Astrocyte of the spinal cord (primary cell): ENCODE data around the gene CDC14A.

Experiments used
- DNase-seq: peaks from one replicate; pipeline ENCODE4 v3.0.0; 2011; ENCODE audit warnings: low read depth, low spot score
- H3K4me3 ChIP-seq: 2 replicates; pipeline ENCODE4 v1.5.1; 2011; ENCODE audit warnings: low read depth, mild to moderate bottlenecking, low read length, moderate library complexity
- in situ Hi-C: cut with HindIII; loops from 2 replicates; pipeline ENCODE4 v1.10.0; 2017; ENCODE audit warnings: low sequenced_read_pairs
- TF ChIP-seq, protein P1 (sequence below): IDR thresholded peaks from 2 replicates; pipeline ENCODE4 v1.5.1; 2012; ENCODE audit warnings: low read depth, mild to moderate bottlenecking, low read length, inconsistent platforms

CDC14A gene

DNA sequence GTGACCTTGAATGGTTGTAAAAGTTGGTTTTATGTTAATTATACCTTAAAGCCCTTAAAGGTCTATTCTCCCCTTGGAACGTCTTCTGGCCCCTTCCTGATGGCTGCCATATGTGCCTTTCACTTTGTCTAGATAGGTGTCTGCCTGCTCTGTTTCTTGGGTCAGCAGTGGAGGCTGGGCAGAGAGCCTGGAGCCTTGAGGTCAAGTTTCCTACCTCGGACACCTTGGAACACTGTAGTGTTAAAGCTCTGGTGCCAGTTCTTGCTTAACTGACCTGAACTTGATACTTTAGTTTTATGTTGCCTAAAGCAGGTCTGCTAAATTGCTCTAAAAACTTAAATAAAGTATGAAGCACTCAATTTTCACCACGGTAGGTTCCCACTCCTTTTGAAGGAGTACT, 86.5 kb downstream of the CDC14A start:
- TF ChIP-seq, protein P1, sequence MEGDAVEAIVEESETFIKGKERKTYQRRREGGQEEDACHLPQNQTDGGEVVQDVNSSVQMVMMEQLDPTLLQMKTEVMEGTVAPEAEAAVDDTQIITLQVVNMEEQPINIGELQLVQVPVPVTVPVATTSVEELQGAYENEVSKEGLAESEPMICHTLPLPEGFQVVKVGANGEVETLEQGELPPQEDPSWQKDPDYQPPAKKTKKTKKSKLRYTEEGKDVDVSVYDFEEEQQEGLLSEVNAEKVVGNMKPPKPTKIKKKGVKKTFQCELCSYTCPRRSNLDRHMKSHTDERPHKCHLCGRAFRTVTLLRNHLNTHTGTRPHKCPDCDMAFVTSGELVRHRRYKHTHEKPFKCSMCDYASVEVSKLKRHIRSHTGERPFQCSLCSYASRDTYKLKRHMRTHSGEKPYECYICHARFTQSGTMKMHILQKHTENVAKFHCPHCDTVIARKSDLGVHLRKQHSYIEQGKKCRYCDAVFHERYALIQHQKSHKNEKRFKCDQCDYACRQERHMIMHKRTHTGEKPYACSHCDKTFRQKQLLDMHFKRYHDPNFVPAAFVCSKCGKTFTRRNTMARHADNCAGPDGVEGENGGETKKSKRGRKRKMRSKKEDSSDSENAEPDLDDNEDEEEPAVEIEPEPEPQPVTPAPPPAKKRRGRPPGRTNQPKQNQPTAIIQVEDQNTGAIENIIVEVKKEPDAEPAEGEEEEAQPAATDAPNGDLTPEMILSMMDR = no peak
- H3K4me3 ChIP-seq = no peak overlapping the region
- in situ Hi-C loops = no loop called here
- no peak for DNase-seq

GRCh38 chr1:100440075-100440809, 87.9 kb downstream of the CDC14A start:
- no peak overlapping the region for H3K4me3 ChIP-seq
- in situ Hi-C loops = no loop called here
- DNase-seq = no peak
- TF ChIP-seq, protein P1 = no peak

DNA sequence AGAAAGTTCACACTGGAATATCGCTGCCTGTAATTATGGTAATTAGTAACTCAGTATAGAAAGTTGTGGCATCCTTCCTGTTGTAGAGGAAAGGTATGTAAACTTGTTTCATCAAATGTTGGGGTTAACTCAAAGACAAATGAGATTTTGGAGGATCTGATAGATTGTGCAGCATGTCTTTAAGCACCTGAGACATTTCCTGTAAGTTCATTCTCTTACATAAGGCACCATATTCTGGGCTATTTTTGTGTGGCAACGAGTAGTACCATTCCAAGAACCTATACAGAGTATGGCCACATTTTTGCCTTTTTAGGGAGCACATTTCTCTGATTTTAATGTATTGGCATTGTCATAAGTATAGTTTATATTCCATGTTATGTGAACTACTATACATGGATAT, 88.8 kb downstream of the CDC14A start:
- DNase-seq = no peak
- in situ Hi-C loops = no loop called here
- H3K4me3 ChIP-seq = no peak overlapping the region
- TF ChIP-seq, protein P1 = no peak

DNA sequence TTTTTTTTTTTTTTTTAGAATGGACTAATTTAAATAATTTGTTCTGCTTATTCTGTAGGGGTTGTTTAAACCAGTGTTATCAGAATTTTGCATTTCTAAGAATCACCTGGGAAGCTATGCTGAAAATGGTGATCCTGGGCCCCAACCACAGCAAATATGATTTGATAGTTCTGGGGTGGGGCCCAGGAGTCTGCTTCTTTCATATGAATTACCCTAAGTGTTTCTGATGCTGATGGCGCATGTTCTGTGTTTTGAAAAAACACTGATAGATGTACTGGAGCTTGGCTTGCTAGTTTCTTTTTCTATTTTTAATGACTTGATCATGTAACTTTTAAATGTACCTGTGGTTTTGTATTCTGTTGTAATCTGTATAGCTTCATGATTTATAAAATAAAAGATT, 89.3 kb downstream of the CDC14A start:
- no peak overlapping the region for H3K4me3 ChIP-seq
- in situ Hi-C loops = no loop called here
- TF ChIP-seq, protein P1 = no peak
- no peak for DNase-seq

DNA sequence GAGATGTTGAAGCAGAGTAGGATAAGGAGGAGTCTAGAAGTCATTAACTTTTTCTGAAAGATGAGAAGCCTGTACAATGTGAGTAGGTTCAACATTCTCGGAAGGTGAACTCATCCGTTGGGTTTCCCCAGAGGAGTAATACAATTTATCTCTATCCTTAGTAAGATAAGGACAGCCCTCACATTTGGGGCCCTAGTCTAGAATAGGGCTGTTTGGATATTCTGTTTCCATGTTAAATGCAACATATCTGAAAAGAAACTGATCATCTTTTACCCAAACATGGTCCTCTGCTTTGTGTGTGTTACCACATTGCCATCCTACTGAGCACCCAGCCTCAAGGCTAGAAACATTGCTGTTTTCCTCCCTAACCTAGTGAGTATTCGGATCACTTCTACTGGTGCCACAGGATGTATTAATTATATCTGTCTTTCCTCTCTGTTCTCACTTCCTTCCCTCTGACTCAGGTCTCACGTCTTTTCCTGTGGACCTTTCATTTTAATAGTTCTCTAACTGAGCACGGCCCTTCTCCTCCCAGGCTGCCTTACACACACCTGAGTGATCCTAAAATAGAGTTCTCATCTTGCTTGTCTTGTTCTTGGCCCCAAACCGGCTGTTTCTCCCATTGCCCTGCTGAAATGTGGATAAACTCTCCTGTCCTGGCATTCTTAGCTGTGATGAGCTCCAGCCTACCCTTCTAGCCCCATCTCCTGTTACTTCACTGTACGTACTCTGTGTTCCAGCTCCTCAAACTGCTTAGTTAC, 91.7 kb downstream of the CDC14A start:
- in situ Hi-C loops = no loop called here
- no peak overlapping the region for H3K4me3 ChIP-seq
- TF ChIP-seq, protein P1 = no peak
- DNase-seq = peak; percentile 63

DNA sequence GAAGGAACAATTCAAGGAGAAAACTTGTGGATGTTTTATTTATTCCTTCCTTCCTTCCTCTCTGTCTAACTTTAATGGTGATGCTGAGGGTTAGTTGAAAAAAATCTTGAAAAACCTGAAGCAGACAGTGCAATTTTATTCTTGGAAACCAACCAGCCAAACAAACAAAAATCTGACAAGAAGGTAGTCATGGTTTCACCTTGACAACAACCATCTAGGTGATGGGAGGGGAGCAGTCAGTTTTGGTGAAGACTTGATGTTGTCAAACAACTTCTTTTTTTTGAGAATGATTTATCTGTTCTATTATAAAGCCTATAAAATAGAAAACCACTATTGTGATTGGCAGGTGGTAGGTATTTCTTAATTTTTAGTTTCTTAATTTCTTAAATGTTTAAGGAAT, 93.3 kb downstream of the CDC14A start:
- no peak for DNase-seq
- TF ChIP-seq, protein P1 = no peak
- no peak overlapping the region for H3K4me3 ChIP-seq
- in situ Hi-C loops = no loop called here
